Neural progenitor cell (in vitro differentiated cells): ENCODE measurements around the gene VTI1A. TPM values are rescaled to one million over a fixed set of nuclear protein-coding genes. Genes with fewer than 3 reads are reported as not detected.
A peak's percentile ranks its signal among the peaks of the same experiment; 100 is the strongest.

ENCODE experiments used
- DNase-seq: peaks from one replicate; pipeline ENCODE4 v3.0.0-alpha.2; 2016; ENCODE audit warnings: low spot score
- H2AFZ ChIP-seq: fragments of 200-600 bp; sonication (generic); replicated peaks from 2 replicates; pipeline ENCODE4 v1.6.1; 2016; ENCODE audit warnings: antibody characterized with exemption
- H3F3A ChIP-seq: fragments of 200-600 bp; sonication (generic); 2 replicates; pipeline ENCODE4 v1.6.1; 2016; ENCODE audit warnings: antibody characterized with exemption, low read depth
- H3K27ac ChIP-seq: fragments of 200-600 bp; sonication (generic); 2 replicates; pipeline ENCODE4 v1.5.1; 2016; ENCODE audit warnings: mild to moderate bottlenecking
- H3K27me3 ChIP-seq: fragments of 200-600 bp; sonication (generic); 2 replicates; pipeline ENCODE4 v1.6.1; 2016; ENCODE audit warnings: mild to moderate bottlenecking, moderate library complexity
- H3K36me3 ChIP-seq: fragments of 200-600 bp; sonication (generic); 2 replicates; pipeline ENCODE4 v1.5.1; 2016
- H3K4me1 ChIP-seq: fragments of 200-600 bp; sonication (generic); 2 replicates; pipeline ENCODE4 v1.6.1; 2016; ENCODE audit warnings: mixed run types
- H3K4me2 ChIP-seq: fragments of 200-600 bp; sonication (generic); 2 replicates; pipeline ENCODE4 v1.6.1; 2016
- H3K4me3 ChIP-seq: fragments of 200-600 bp; sonication (generic); 2 replicates; pipeline ENCODE4 v1.5.1; 2016
- H3K79me2 ChIP-seq: fragments of 200-600 bp; sonication (generic); 2 replicates; pipeline ENCODE4 v1.6.1; 2016; ENCODE audit warnings: low read depth
- H3K9ac ChIP-seq: fragments of 200-600 bp; sonication (generic); 2 replicates; pipeline ENCODE4 v1.6.1; 2016
- H3K9me3 ChIP-seq: fragments of 200-600 bp; sonication (generic); 2 replicates; pipeline ENCODE4 v1.5.1; 2016; ENCODE audit warnings: low read depth
- H4K20me1 ChIP-seq: fragments of 200-600 bp; sonication (generic); 2 replicates; pipeline ENCODE4 v1.6.1; 2016; ENCODE audit warnings: low read depth
- H3K27ac Mint-ChIP-seq: 3 replicates; pipeline ENCODE4 v1.8.0; 2021; ENCODE audit warnings: mixed read lengths
- H3K27me3 Mint-ChIP-seq: 2 replicates; pipeline ENCODE4 v1.8.0; 2022; ENCODE audit warnings: low read depth, mild to moderate bottlenecking, inconsistent platforms, moderate library complexity, mixed read lengths; ENCODE audit not compliant: insufficient read depth
- H3K36me3 Mint-ChIP-seq: 3 replicates; pipeline ENCODE4 v1.8.0; 2021; ENCODE audit warnings: mixed read lengths
- H3K4me1 Mint-ChIP-seq: 3 replicates; pipeline ENCODE4 v1.8.0; 2021; ENCODE audit warnings: mixed read lengths
- H3K4me3 Mint-ChIP-seq: 3 replicates; pipeline ENCODE4 v1.8.0; 2021; ENCODE audit warnings: mild to moderate bottlenecking, moderate library complexity, mixed read lengths
- H3K9me3 Mint-ChIP-seq: 3 replicates; pipeline ENCODE4 v1.8.0; 2020; ENCODE audit warnings: mixed read lengths
- EZH2 ChIP-seq: fragments of 200-600 bp; sonication (generic); IDR thresholded peaks from 2 replicates; pipeline ENCODE4 v1.6.1; 2017; ENCODE audit warnings: antibody characterized with exemption, mild to moderate bottlenecking, moderate library complexity
- EZH2phosphoT487 ChIP-seq: fragments of 200-600 bp; sonication (generic); IDR thresholded peaks from 2 replicates; pipeline ENCODE4 v1.6.1; 2017; ENCODE audit warnings: antibody characterized with exemption
- total RNA-seq: library from RNA; depleted of rRNA; stranded (reverse); fragments of >200 nt; gene quantifications from 2 replicates; pipeline ENCODE4 v1.2.3, GENCODE V29; 2015; ENCODE audit warnings: low replicate concordance
- TF ChIP-seq, protein P1 (sequence below): fragments of 200-600 bp; sonication (generic); IDR thresholded peaks from 2 replicates; pipeline ENCODE4 v1.5.1; 2017; ENCODE audit warnings: antibody characterized with exemption, mild to moderate bottlenecking

The VTI1A gene
- total RNA-seq, 1 donor from 2014 or later = 28.8 TPM

DNA sequence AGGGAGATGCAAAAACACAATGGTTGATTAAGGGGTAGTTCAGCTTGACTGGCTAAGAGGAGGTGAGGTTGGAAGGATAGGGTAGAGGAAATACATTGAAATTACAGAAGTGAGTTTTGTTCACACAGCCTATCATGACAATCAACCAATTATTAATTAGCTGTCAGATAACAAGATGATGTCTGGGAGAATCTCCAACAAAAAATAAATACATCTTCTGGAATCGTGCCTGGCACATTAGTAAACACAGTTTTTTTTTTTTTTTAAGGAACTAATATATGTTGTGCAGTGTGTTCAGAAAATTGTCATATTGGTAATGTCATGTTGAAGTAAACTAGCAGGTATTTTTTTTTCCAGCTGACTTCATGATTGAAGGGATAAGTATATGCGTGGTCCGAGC lies 171.8 kb downstream of the VTI1A start:
- no peaks in the 10 kb centered on the region for H3K79me2 ChIP-seq
- H3K27ac ChIP-seq = no peak overlapping the region
- Mint-ChIP-seq H3K27ac (no peak overlapping the region), H3K9me3 (peaks cover 13% of the 10 kb centered on the region), H3K4me3 (no peak overlapping the region), H3K27me3 (no peaks in the 10 kb centered on the region), H3K36me3 (peaks cover 4% of the 10 kb centered on the region), H3K4me1 (peaks cover 6% of the 10 kb centered on the region)
- no peaks in the 10 kb centered on the region for H3K9me3 ChIP-seq
- no peak for DNase-seq
- H2AFZ ChIP-seq = no peak overlapping the region
- H3K36me3 ChIP-seq = peaks cover 4% of the 10 kb centered on the region
- no peak overlapping the region for H3K4me2 ChIP-seq
- peaks cover 4% of the 10 kb centered on the region for H3F3A ChIP-seq
- no peak overlapping the region for H3K9ac ChIP-seq
- H3K4me1 ChIP-seq = peaks cover 9% of the 10 kb centered on the region
- no peaks in the 10 kb centered on the region for H4K20me1 ChIP-seq
- H3K4me3 ChIP-seq = no peak overlapping the region
- H3K27me3 ChIP-seq = no peaks in the 10 kb centered on the region
- TF ChIP-seq EZH2 = no peak
- no peak for TF ChIP-seq EZH2phosphoT487
- TF ChIP-seq, protein P1, sequence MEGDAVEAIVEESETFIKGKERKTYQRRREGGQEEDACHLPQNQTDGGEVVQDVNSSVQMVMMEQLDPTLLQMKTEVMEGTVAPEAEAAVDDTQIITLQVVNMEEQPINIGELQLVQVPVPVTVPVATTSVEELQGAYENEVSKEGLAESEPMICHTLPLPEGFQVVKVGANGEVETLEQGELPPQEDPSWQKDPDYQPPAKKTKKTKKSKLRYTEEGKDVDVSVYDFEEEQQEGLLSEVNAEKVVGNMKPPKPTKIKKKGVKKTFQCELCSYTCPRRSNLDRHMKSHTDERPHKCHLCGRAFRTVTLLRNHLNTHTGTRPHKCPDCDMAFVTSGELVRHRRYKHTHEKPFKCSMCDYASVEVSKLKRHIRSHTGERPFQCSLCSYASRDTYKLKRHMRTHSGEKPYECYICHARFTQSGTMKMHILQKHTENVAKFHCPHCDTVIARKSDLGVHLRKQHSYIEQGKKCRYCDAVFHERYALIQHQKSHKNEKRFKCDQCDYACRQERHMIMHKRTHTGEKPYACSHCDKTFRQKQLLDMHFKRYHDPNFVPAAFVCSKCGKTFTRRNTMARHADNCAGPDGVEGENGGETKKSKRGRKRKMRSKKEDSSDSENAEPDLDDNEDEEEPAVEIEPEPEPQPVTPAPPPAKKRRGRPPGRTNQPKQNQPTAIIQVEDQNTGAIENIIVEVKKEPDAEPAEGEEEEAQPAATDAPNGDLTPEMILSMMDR = no peak

DNA sequence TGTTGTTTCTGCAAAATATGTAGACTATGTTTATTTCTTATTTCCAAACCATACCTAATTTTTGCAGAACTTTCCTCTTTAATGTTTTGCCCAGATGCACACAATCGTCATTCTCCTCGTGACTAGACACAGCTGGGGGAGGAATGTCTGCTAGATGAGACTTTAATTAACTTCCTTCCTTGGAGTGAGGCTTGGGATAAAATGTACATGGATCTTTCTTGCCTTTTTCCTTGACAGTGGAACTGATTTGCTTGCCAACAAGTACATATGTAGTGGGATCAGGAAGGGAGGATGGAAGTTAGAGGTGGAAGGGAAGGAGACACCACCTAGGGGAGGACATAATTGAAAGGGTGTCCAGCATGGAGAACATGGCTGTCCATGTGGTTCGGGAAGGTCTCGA lies 172.5 kb downstream of the VTI1A start:
- Mint-ChIP-seq H3K27me3 (no peaks in the 10 kb centered on the region), H3K27ac (peak overlapping the region; percentile 70), H3K4me1 (peaks cover 9% of the 10 kb centered on the region), H3K9me3 (peaks cover 13% of the 10 kb centered on the region), H3K4me3 (no peak overlapping the region), H3K36me3 (peaks cover 4% of the 10 kb centered on the region)
- H3K79me2 ChIP-seq = no peaks in the 10 kb centered on the region
- no peaks in the 10 kb centered on the region for H3K27me3 ChIP-seq
- no peaks in the 10 kb centered on the region for H3K9me3 ChIP-seq
- TF ChIP-seq EZH2phosphoT487 = no peak
- TF ChIP-seq, protein P1 = no peak
- no peak for TF ChIP-seq EZH2
- H4K20me1 ChIP-seq = no peaks in the 10 kb centered on the region
- H3K36me3 ChIP-seq = peaks cover 4% of the 10 kb centered on the region
- H3K9ac ChIP-seq = no peak overlapping the region
- no peak for DNase-seq
- peaks cover 7% of the 10 kb centered on the region for H3F3A ChIP-seq
- H3K4me2 ChIP-seq = no peak overlapping the region
- H3K27ac ChIP-seq = no peak overlapping the region
- H3K4me3 ChIP-seq = no peak overlapping the region
- peaks cover 13% of the 10 kb centered on the region for H3K4me1 ChIP-seq
- no peak overlapping the region for H2AFZ ChIP-seq

DNA sequence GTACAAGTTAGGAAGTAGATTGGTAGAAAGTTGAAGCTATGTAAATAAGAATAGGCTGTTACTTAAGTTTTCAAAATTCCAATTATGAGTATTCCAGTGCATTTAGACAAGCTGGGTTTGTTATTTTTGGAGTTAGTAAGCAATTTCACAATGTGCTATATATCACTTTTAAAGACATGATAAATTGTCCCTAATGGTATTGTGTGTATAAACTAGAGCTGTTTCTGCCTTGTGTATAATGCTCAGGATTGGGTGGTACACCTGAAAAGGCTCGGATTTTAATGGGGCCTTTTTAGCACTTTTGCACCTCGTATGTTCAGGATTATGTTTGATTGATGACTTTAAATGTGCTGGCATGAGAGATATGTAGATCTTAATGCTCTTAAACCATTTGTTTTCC lies 175.8 kb downstream of the VTI1A start:
- Histone ChIP-seq H2AFZ (no peak overlapping the region), H3K4me1 (peaks cover 13% of the 10 kb centered on the region), H3K4me3 (no peak overlapping the region), H3K9ac (no peak overlapping the region), H3K79me2 (no peaks in the 10 kb centered on the region), H3K9me3 (no peaks in the 10 kb centered on the region), H3K27me3 (no peaks in the 10 kb centered on the region), H3K36me3 (no peaks in the 10 kb centered on the region), H3F3A (peaks cover 7% of the 10 kb centered on the region), H3K27ac (no peak overlapping the region), H4K20me1 (no peaks in the 10 kb centered on the region), H3K4me2 (no peak overlapping the region)
- no peak overlapping the region for H3K4me3 Mint-ChIP-seq
- H3K27me3 Mint-ChIP-seq = no peaks in the 10 kb centered on the region
- peaks cover 9% of the 10 kb centered on the region for H3K4me1 Mint-ChIP-seq
- no peak overlapping the region for H3K27ac Mint-ChIP-seq
- H3K36me3 Mint-ChIP-seq = peaks cover 2% of the 10 kb centered on the region
- TF ChIP-seq, protein P1 = no peak
- TF ChIP-seq EZH2 (no peak), EZH2phosphoT487 (no peak)
- peaks cover 2% of the 10 kb centered on the region for H3K9me3 Mint-ChIP-seq
- DNase-seq = no peak
